RCC 7860 (cell line): ENCODE results near the gene ORC1.

Experiments
- DNase-seq: peaks from one replicate; pipeline ENCODE4 v3.0.0-alpha.2; 2015; ENCODE audit warnings: low spot score
- FAIRE-seq: peaks from 2 replicates; lab custom pipeline; 2012; peaks lifted over from hg19 to GRCh38; lab: Jason Lieb, UNC

The ORC1 gene

DNA sequence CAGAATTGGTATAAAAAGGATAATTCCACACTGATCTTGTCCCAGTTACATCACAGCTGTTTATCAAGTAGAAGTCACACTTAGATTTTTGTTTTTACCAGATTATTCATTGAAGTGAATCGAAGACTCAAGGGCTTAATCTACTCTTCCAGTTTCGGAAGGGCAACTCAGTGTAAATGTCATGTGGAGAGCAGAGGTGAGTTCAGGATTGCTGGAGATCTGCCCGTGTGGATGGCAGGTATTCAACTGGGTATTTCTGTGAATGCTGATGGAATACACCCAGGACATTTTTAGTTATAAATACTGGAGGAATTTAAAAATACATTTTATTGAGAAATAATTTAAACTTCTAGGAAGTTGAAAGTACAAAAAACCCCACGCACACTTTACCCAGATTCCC lies 57.6 kb downstream of the ORC1 start:
- no peak for FAIRE-seq

DNA sequence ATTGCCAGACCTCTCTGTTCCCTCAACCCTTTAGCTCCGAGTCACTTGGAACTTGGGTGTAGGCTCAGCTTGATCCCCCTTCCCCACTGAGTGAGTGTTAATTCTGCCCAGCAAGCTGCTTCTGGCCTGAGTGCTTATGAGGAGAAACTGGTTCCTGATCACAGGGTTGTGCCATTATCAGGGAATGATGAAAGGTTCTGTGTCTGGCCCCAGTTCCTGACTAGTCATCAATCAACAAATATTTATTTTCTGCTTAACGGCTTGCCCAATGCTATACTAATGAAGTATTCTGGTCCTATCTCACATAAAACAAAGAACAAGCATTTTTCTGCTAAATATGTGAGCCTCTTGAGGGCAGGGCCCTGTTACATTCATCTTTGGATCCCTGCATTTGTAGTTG lies 59.0 kb downstream of the ORC1 start:
- FAIRE-seq = no peak
- no peak for DNase-seq

More for the DNA sequence above, 57.6 kb downstream of the ORC1 start:
- no peak for DNase-seq

DNA sequence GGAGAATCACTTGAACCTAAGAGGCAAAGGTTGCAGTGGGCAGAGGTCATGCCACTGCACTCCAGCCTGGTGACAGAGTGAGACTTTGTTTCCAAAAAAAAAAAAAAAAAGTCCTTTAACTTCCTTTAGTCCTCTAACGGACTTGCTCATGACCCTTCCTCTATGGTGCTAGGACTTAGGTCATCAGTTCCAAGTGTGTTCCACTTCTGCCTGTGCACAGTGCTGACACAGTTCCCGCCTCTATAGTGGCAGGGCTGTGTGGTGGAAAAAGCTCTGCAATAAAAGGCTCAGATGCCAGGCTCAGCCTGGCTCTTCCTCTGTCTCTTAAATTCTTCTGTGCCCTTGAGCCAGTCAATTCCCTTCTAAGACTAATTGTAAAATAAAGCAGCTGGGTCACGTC lies 60.2 kb downstream of the ORC1 start:
- no peak for DNase-seq
- FAIRE-seq = no peak

- DNase-seq (no peak), FAIRE-seq (no peak)
These were observed 62.5 kb downstream of the ORC1 start for GRCh38 chr1:52341655-52342260.

- FAIRE-seq (no peak), DNase-seq (no peak)
These were observed 66.8 kb downstream of the ORC1 start for GRCh38 chr1:52337439-52337838.

DNA sequence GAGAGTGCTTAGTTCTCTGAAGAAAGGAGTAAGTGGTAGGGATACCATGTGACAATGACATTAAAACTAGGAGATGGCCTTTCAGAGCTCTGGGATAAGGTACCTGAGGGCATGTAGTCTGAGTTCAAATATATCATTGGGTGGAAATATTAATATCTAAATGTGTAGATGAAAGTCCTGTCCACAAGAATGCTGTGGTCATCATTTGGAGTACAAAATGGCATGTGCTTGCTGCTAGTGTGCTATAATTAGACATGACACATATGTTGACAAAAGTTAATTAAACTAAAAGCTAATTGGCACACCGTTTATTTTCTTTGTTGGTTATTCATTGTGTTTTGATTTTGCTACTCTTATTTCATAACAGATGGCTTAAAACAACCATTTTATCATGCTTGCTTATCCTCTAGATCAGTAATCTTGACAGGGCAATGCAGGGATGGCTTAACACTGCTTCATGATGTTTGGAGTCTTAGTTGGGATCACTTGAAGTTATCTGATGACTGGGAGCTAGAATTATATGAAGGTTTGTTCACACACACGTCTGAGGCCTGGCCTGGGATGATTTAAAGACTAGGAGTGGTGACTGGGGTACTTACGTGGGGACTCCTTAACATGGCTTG lies 69.2 kb downstream of the ORC1 start:
- FAIRE-seq (no peak), DNase-seq (no peak)

DNA sequence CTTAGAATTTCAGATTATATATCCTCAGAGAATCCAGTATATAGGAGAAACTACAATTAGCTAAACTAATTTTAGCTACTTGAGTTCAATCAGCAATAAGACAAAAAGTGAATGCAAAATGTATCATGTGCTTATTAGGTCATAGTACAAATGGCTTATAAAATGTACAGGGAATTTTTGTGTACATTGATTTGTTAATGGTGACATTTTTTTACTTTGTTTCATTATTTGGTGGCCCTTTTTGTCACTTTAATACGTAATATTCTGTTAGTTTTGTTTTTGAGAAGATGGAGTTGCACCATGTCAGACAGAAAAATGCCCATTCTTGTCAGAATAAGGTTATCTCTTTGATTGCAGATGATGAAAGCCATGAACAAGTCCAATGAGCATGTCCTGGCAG lies 71.8 kb downstream of the ORC1 start:
- no peak for FAIRE-seq

DNA sequence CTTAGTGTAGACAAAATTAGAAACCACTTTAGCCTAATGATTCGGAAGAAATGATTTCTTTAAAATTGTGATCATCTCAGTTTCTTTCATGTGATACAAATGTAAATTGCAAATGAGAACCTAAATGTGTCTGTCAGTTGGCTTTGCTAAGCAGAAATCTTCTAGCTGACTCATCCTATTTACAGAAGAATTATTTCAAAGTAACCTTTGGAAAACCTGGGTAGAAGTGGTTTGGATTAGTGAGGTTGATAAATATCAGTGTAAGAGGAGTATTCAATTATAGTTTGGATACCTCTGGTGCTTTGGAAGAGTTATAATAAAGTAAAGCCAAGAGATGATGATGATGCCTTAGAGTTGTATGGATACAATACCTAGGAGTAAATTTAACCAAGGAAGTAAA lies 75.6 kb downstream of the ORC1 start:
- FAIRE-seq (no peak), DNase-seq (no peak)

More for the DNA sequence above, 71.8 kb downstream of the ORC1 start:
- no peak for DNase-seq

DNA sequence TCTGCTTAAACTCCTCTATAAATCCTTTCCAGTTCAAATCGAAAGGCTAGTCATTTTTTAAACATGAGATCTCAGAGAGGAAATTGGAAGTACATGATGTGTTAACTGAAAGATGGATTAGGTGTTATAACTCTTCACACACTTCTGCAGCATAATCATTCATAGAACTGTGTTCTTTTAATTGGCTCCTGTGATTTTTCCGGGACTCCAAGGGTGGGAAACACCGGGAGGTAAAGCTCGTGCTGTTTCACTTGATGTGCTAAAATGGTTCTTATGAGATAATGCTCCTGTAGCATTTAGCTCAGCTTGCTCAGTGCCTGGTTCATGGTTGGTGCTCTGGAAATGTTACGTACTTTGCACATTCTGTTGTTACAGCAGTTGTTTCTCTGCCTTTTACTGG lies 78.4 kb downstream of the ORC1 start:
- FAIRE-seq = no peak
- no peak for DNase-seq

DNA sequence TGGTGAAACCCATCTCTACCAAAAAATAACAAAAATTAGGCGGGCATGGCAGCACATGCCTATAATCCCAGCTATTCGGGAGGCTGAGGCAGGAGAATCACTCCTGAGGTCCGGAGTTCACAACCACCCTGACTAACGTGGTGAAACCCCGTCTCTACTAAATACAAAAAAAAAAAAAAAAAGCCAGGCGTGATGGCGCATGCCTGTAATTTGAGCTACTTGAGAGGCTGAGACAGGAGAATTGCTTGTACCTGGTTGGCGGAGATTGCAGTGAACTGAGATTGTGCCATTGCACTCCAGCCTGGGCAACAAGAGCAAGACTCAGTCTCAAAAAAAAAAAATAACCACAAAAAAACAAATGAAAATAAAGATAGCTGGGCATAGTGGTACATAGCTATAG lies 80.5 kb downstream of the ORC1 start:
- no peak for DNase-seq
- FAIRE-seq = no peak
